ENCODE measurements around the gene PRKD2.
"Not testable (repeated sequence)": the region's sequence is repeated elsewhere in the genome, so short reads cannot be mapped to it uniquely, and the experiment has no call there.

PRKD2 gene

GRCh38 chr19:46717034-46717715, at the start of gene PRKD2:
PRKD2 (minus strand) TSS chr19:46717114; CDS start chr19:46716370, 744 bp downstream.
- Mint-ChIP-seq H3K27ac (peak within 1 kb of the TSS; percentile 91), H3K36me3 (peaks cover 2% of the 10 kb centered on the region), H3K4me1 (ENCODE audit: low read depth) (peaks cover 44% of the 10 kb centered on the region), H3K9me3 (ENCODE audit: low read depth) (no peaks in the 10 kb centered on the region), H3K27me3 (no peaks in the 10 kb centered on the region), H3K4me3 (peak within 1 kb of the TSS; percentile 92)

- no peak overlapping the region for H3K27ac Mint-ChIP-seq
- H3K4me1 Mint-ChIP-seq (ENCODE audit: low read depth): peaks cover 2% of the 10 kb centered on the region
- no peaks in the 10 kb centered on the region for H3K36me3 Mint-ChIP-seq
- no peaks in the 10 kb centered on the region for H3K9me3 Mint-ChIP-seq (ENCODE audit: low read depth)
- no peaks in the 10 kb centered on the region for H3K27me3 Mint-ChIP-seq
- no peak overlapping the region for H3K4me3 Mint-ChIP-seq
Observed at GRCh38 chr19:46764817-46765291, 47.9 kb upstream of the PRKD2 start.

DNA sequence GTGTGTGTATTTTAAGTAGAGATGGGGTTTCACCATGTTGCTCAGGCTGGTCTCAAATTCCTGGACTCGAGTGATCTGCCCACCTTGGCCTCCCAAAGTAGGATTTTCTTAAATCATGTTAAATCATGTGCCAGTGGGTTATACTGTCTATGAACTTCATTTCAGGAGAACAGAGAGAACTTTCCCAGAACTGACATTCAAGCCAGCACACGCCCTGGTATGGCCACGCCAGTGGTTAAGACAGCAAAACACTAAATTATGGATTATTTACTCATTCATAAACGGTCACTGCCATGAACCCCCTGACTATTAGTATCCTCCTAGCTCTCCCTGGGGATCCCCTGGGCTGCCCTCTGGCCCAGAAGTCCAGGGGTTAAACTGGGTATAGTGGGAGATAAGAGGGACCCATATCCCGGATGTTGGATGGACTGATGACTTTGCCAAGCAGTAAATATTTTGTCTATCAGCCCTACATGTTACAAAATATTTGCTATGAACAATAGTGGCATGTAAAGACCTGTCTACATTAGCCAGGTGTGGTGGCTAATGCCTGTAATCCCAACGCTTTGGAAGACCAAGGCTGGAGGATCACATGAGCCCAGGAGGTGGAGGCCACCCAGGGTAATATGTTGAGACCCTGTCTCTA, 45.5 kb upstream of the PRKD2 start:
- Mint-ChIP-seq H3K27me3 (no peaks in the 10 kb centered on the region), H3K4me1 (ENCODE audit: low read depth) (peaks cover 4% of the 10 kb centered on the region), H3K36me3 (no peaks in the 10 kb centered on the region), H3K27ac (no peak overlapping the region), H3K4me3 (no peak overlapping the region), H3K9me3 (ENCODE audit: low read depth) (no peaks in the 10 kb centered on the region)

- no peak overlapping the region for H3K4me3 Mint-ChIP-seq
- H3K36me3 Mint-ChIP-seq: no peaks in the 10 kb centered on the region
- H3K27ac Mint-ChIP-seq: no peak overlapping the region
- H3K9me3 Mint-ChIP-seq (ENCODE audit: low read depth): no peaks in the 10 kb centered on the region
- no peaks in the 10 kb centered on the region for H3K27me3 Mint-ChIP-seq
- peaks cover 1% of the 10 kb centered on the region for H3K4me1 Mint-ChIP-seq (ENCODE audit: low read depth)
Observed at GRCh38 chr19:46761418-46761831, 44.5 kb upstream of the PRKD2 start.

DNA sequence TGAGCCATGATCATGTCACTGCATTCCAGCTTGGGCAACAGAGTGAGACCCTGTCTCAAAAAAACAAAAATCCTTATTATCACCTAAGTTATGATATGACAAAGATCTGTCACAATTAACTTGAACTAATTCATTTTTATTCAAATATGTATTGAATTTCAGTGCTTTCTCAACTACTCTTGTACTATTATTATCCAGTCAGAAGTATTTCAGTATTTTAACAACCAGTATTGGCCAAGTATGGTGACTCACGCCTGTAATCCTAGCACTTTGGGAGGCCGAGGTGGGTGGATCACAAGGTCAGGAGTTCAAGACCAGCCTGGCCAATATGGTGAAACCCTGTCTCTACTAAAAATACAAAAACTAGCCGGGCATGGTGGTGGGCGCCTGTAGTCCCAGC, 44.0 kb upstream of the PRKD2 start:
- H3K4me3 Mint-ChIP-seq; H3K36me3 Mint-ChIP-seq; H3K27ac Mint-ChIP-seq; H3K27me3 Mint-ChIP-seq; H3K9me3 Mint-ChIP-seq (ENCODE audit: low read depth); H3K4me1 Mint-ChIP-seq (ENCODE audit: low read depth): not testable (repeated sequence)

DNA sequence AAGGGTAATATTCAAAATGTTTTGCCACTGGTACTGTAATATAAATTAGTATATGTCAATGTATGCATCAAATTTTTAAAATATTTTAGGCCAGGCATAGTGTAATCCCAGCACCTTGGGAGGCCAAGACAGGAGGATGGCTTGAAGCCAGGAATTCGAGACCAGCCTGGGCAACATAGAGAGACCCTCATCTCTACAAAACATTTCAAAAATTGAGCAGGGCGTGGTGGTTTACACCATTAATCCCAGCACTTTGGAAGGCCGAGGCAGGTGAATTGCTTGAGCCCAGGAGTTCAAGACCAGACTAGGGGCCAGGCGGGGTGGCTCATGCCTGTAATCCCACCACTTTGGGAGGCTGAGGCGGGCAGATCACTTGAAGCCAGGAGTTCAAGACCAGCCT, 43.4 kb upstream of the PRKD2 start:
- Mint-ChIP-seq H3K36me3 (no peaks in the 10 kb centered on the region), H3K27me3 (no peaks in the 10 kb centered on the region), H3K4me3 (no peak overlapping the region), H3K4me1 (ENCODE audit: low read depth) (peaks cover 1% of the 10 kb centered on the region), H3K9me3 (ENCODE audit: low read depth) (no peaks in the 10 kb centered on the region), H3K27ac (no peak overlapping the region)

DNA sequence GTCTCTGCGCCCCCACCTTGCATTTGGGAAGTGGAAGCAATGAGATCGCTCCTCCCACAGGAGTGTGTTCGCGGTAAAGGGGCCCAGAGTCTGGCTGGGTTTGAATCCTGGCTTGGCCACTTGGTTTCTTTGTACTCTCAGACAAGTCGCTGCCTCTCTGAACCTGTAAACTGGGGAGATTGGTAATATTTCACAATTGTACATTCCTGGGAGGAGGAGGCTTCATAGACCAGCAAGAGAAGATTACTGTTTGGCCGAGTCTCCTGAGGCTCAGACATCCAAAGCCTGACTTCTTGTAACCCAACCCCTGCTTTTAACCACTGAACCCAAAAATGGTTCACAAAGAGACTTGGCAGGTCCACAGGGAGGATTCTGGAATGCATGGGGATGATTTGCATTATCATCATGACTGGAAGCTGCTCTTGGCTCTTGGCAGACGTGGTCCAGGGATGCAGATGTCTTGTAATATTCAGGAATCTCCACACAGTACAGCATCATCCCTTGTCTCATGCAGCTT, 43.0 kb upstream of the PRKD2 start:
- Mint-ChIP-seq H3K27me3 (no peaks in the 10 kb centered on the region), H3K36me3 (no peaks in the 10 kb centered on the region), H3K4me3 (no peak overlapping the region), H3K9me3 (ENCODE audit: low read depth) (no peaks in the 10 kb centered on the region), H3K4me1 (ENCODE audit: low read depth) (peaks cover 1% of the 10 kb centered on the region), H3K27ac (no peak overlapping the region)

- Mint-ChIP-seq H3K9me3 (ENCODE audit: low read depth) (no peaks in the 10 kb centered on the region), H3K27me3 (no peaks in the 10 kb centered on the region), H3K36me3 (no peaks in the 10 kb centered on the region), H3K4me3 (no peak overlapping the region), H3K4me1 (ENCODE audit: low read depth) (peaks cover 1% of the 10 kb centered on the region), H3K27ac (no peak overlapping the region)
Observed at GRCh38 chr19:46759206-46759605, 42.3 kb upstream of the PRKD2 start.

- no peak overlapping the region for H3K27ac Mint-ChIP-seq
Observed at GRCh38 chr19:46756544-46756888, 39.6 kb upstream of the PRKD2 start.

DNA sequence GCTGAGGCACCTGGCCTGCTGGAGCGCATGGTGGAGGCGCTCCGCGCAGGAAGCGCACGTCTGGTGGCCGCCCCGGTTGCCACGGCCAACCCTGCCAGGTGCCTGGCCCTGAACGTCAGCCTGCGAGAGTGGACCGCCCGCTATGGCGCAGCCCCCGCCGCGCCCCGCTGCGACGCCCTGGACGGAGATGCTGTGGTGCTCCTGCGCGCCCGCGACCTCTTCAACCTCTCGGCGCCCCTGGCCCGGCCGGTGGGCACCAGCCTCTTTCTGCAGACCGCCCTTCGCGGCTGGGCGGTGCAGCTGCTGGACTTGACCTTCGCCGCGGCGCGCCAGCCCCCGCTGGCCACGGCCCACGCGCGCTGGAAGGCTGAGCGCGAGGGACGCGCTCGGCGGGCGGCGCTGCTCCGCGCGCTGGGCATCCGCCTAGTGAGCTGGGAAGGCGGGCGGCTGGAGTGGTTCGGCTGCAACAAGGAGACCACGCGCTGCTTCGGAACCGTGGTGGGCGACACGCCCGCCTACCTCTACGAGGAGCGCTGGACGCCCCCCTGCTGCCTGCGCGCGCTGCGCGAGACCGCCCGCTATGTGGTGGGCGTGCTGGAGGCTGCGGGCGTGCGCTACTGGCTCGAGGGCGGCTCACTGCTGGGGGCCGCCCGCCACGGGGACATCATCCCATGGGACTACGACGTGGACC, 39.1 kb upstream of the PRKD2 start:
- H3K27me3 Mint-ChIP-seq: no peaks in the 10 kb centered on the region
- H3K9me3 Mint-ChIP-seq (ENCODE audit: low read depth): no peaks in the 10 kb centered on the region
- H3K36me3 Mint-ChIP-seq: peaks cover 2% of the 10 kb centered on the region
- peaks cover 7% of the 10 kb centered on the region for H3K4me1 Mint-ChIP-seq (ENCODE audit: low read depth)
- no peak overlapping the region for H3K4me3 Mint-ChIP-seq
- no peak overlapping the region for H3K27ac Mint-ChIP-seq

More at GRCh38 chr19:46756544-46756888, 39.6 kb upstream of the PRKD2 start:
- Mint-ChIP-seq H3K36me3 (peaks cover 2% of the 10 kb centered on the region), H3K9me3 (ENCODE audit: low read depth) (no peaks in the 10 kb centered on the region), H3K4me1 (ENCODE audit: low read depth) (peaks cover 7% of the 10 kb centered on the region), H3K27me3 (no peaks in the 10 kb centered on the region), H3K4me3 (no peak overlapping the region)

GRCh38 chr19:46755077-46755852, 38.4 kb upstream of the PRKD2 start:
- H3K27ac Mint-ChIP-seq: no peak overlapping the region
- H3K4me3 Mint-ChIP-seq: no peak overlapping the region
- peaks cover 7% of the 10 kb centered on the region for H3K4me1 Mint-ChIP-seq (ENCODE audit: low read depth)
- no peaks in the 10 kb centered on the region for H3K9me3 Mint-ChIP-seq (ENCODE audit: low read depth)
- peaks cover 2% of the 10 kb centered on the region for H3K36me3 Mint-ChIP-seq
- no peaks in the 10 kb centered on the region for H3K27me3 Mint-ChIP-seq

GRCh38 chr19:46753420-46754155, 36.7 kb upstream of the PRKD2 start:
- Mint-ChIP-seq H3K27me3 (no peaks in the 10 kb centered on the region), H3K9me3 (ENCODE audit: low read depth) (no peaks in the 10 kb centered on the region), H3K4me1 (ENCODE audit: low read depth) (peaks cover 9% of the 10 kb centered on the region), H3K36me3 (peaks cover 3% of the 10 kb centered on the region), H3K4me3 (no peak overlapping the region), H3K27ac (no peak overlapping the region)

- Mint-ChIP-seq H3K27ac (no peak overlapping the region), H3K4me1 (ENCODE audit: low read depth) (peaks cover 29% of the 10 kb centered on the region), H3K4me3 (peak overlapping the region; percentile 86)
Observed at GRCh38 chr19:46748325-46749109, 31.6 kb upstream of the PRKD2 start.

More at GRCh38 chr19:46748325-46749109, 31.6 kb upstream of the PRKD2 start:
- no peaks in the 10 kb centered on the region for H3K27me3 Mint-ChIP-seq
- H3K9me3 Mint-ChIP-seq (ENCODE audit: low read depth): no peaks in the 10 kb centered on the region
- peaks cover 3% of the 10 kb centered on the region for H3K36me3 Mint-ChIP-seq
